Measurements from ENCODE around the gene ARHGAP6. TPM values are rescaled to one million over a fixed set of nuclear protein-coding genes. Genes with fewer than 3 reads are reported as not detected.
"Not testable (repeated sequence)": the region's sequence is repeated elsewhere in the genome, so short reads cannot be mapped to it uniquely, and the experiment has no call there.

Gene ARHGAP6
- total and polyA plus RNA-seq, 2 donors (not counting 3 experiments of a cell fraction or from before 2014, with no cell fraction given), result 0.69 to 0.83 TPM

DNA sequence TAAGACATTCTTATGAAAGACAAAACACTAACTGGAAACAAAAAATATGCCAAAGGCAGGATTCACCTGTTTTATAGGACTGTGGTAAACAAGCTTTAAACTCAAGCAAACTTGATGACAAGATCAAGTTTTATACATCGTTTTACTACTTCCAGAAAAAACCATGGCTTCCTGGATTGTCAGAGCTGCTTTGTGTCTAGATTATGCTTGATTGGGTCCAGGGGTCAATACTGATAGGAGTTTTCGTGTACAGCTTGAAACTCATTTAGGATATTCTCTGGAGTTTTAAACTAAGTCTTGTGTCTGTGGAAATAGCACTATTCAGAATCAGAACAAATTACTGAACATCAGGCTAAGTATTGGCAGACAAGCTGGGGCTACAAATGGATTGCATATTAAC lies 541.6 kb downstream of the ARHGAP6 start:
- Histone ChIP-seq H3K27me3 (ENCODE audit: control insufficient read depth in 2 of 2, insufficient read depth in 2 of 2, low read length in 2 of 2) (no peaks in the 10 kb centered on the region), H3K4me1 (ENCODE audit: control insufficient read depth, extremely low read depth, insufficient read depth, low read length) (no peaks in the 10 kb centered on the region), H2AFZ (ENCODE audit: low read depth, low read length) (no peak overlapping the region), H3K79me2 (ENCODE audit: control insufficient read depth, insufficient read depth, low read length) (no peaks in the 10 kb centered on the region), H3K36me3 (ENCODE audit: control insufficient read depth in 2 of 2, extremely low read depth in 1 of 2, insufficient read depth in 2 of 2, low read length in 2 of 2) (peaks cover 0 to 4% of the 10 kb centered on the region in 2 experiments), H3K4me3 (replicated peaks in 1 of 3; ENCODE audit: insufficient read depth in 1 of 3, low read depth in 1 of 3, low read length in 3 of 3) (no peak overlapping the region), H3K4me2 (ENCODE audit: insufficient read depth, low read length) (no peak overlapping the region), H3K27ac (ENCODE audit: insufficient read depth, low read depth, low read length) (no peak overlapping the region), H3K9ac (replicated peaks; ENCODE audit: extremely low read depth, insufficient read depth, low read length) (no peak overlapping the region), H3K9me1 (replicated peaks; ENCODE audit: control insufficient read depth, extremely low read depth, insufficient read depth, low read length) (no peaks in the 10 kb centered on the region), H3K9me3 (replicated peaks; ENCODE audit: control insufficient read depth, insufficient read depth, low read length) (no peaks in the 10 kb centered on the region), H4K20me1 (replicated peaks; ENCODE audit: control insufficient read depth, extremely low read depth, insufficient read depth, low read length) (no peaks in the 10 kb centered on the region)
- ChIA-PET CTCF (no interaction called here), POLR2A (no interaction called here)
- intact Hi-C loops (cut with micrococcal nuclease) (no loop called here), dilution Hi-C loops (cut with MboI; ENCODE audit: extremely low pct_ligation_motif_present, low sequenced_read_pairs) (no loop called here)
- DNase-seq (ENCODE audit: low read depth, low spot score), result no peak
- FAIRE-seq, result peak; percentile 53
- BruUV-seq (replicated peaks), result no TSS peak
- TF ChIP-seq JUN (IDR thresholded peaks at IDR 0.05; ENCODE audit: borderline replicate concordance, insufficient read depth, insufficient read length, low read depth), result no peak
- TF ChIP-seq MYC (IDR thresholded peaks at IDR 0.05; ENCODE audit: low read depth, low read length), result no peak
- no peak for TF ChIP-seq FOS (IDR thresholded peaks at IDR 0.05; ENCODE audit: borderline replicate concordance, insufficient read depth, low read length)
- TF ChIP-seq POLR2A (IDR thresholded peaks at IDR 0.05; ENCODE audit: low read depth, low read length), result no peak
- TF ChIP-seq MAX (IDR thresholded peaks at IDR 0.05; ENCODE audit: insufficient read depth, insufficient read length), result no peak
- TF ChIP-seq EZH2 (IDR thresholded peaks at IDR 0.05; ENCODE audit: borderline replicate concordance, low read depth, low read length, severe bottlenecking), result no peak
- TF ChIP-seq, protein P1, sequence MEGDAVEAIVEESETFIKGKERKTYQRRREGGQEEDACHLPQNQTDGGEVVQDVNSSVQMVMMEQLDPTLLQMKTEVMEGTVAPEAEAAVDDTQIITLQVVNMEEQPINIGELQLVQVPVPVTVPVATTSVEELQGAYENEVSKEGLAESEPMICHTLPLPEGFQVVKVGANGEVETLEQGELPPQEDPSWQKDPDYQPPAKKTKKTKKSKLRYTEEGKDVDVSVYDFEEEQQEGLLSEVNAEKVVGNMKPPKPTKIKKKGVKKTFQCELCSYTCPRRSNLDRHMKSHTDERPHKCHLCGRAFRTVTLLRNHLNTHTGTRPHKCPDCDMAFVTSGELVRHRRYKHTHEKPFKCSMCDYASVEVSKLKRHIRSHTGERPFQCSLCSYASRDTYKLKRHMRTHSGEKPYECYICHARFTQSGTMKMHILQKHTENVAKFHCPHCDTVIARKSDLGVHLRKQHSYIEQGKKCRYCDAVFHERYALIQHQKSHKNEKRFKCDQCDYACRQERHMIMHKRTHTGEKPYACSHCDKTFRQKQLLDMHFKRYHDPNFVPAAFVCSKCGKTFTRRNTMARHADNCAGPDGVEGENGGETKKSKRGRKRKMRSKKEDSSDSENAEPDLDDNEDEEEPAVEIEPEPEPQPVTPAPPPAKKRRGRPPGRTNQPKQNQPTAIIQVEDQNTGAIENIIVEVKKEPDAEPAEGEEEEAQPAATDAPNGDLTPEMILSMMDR (IDR thresholded peaks at IDR 0.05; ENCODE audit: extremely low read depth in 1 of 2, insufficient read depth in 1 of 2, low read depth in 1 of 2, low read length in 2 of 2), result no peak
- TF ChIP-seq POLR2AphosphoS5 (IDR thresholded peaks at IDR 0.05; ENCODE audit: insufficient read depth, low read depth, low read length), result no peak
- TF ChIP-seq GATA2 (IDR thresholded peaks at IDR 0.05; ENCODE audit: insufficient read depth, insufficient read length, low read depth, low read length), result no peak

GRCh38 chrX:11123087-11123486 lies 542.6 kb downstream of the ARHGAP6 start:
- H3K9me3 ChIP-seq (replicated peaks; ENCODE audit: control insufficient read depth, insufficient read depth, low read length); H3K79me2 ChIP-seq (ENCODE audit: control insufficient read depth, insufficient read depth, low read length); H3K27ac ChIP-seq (ENCODE audit: insufficient read depth, low read depth, low read length); DNase-seq (ENCODE audit: low read depth, low spot score); H4K20me1 ChIP-seq (replicated peaks; ENCODE audit: control insufficient read depth, extremely low read depth, insufficient read depth, low read length); H3K9ac ChIP-seq (replicated peaks; ENCODE audit: extremely low read depth, insufficient read depth, low read length); H3K36me3 ChIP-seq (ENCODE audit: control insufficient read depth in 2 of 2, extremely low read depth in 1 of 2, insufficient read depth in 2 of 2, low read length in 2 of 2); CTCF ChIA-PET; BruUV-seq (replicated peaks); FAIRE-seq; H3K4me1 ChIP-seq (ENCODE audit: control insufficient read depth, extremely low read depth, insufficient read depth, low read length); POLR2A ChIA-PET; H2AFZ ChIP-seq (ENCODE audit: low read depth, low read length); H3K27me3 ChIP-seq (ENCODE audit: control insufficient read depth in 2 of 2, insufficient read depth in 2 of 2, low read length in 2 of 2); H3K9me1 ChIP-seq (replicated peaks; ENCODE audit: control insufficient read depth, extremely low read depth, insufficient read depth, low read length); H3K4me3 ChIP-seq (replicated peaks in 1 of 3; ENCODE audit: insufficient read depth in 1 of 3, low read depth in 1 of 3, low read length in 3 of 3); intact Hi-C loops (cut with micrococcal nuclease); dilution Hi-C loops (cut with MboI; ENCODE audit: extremely low pct_ligation_motif_present, low sequenced_read_pairs); H3K4me2 ChIP-seq (ENCODE audit: insufficient read depth, low read length): not testable (repeated sequence)
